Suprapubic skin (tissue), 4 donors: Measurements from ENCODE around the gene UGT1A8. TPM values are rescaled to one million over a fixed set of nuclear protein-coding genes. Genes with fewer than 3 reads are reported as not detected.

Experiments
- DNase-seq, 2 donors: peaks; one replicate each; pipeline ENCODE4 v3.0.0-alpha.2; 2019; ENCODE audit warnings: low spot score in 2 of 2
- H3K27ac ChIP-seq: fragments of 200-600 bp; sonication (generic); one replicate; pipeline ENCODE4 v1.5.1; 2019
- H3K27me3 ChIP-seq: fragments of 200-600 bp; sonication (generic); one replicate; pipeline ENCODE4 v1.5.1; 2019
- H3K36me3 ChIP-seq: fragments of 200-600 bp; sonication (generic); one replicate; pipeline ENCODE4 v1.5.1; 2019
- H3K4me1 ChIP-seq: fragments of 200-600 bp; sonication (generic); one replicate; pipeline ENCODE4 v1.5.1; 2019
- H3K4me3 ChIP-seq: fragments of 200-600 bp; sonication (generic); one replicate; pipeline ENCODE4 v1.5.1; 2019; ENCODE audit warnings: mild to moderate bottlenecking
- H3K9me3 ChIP-seq: fragments of 200-600 bp; sonication (generic); one replicate; pipeline ENCODE4 v1.5.1; 2019
- CTCF ChIP-seq, 2 donors: fragments of 200-600 bp in 1 of 2; fragments of 450-650 bp in 1 of 2; sonication (generic) in 1 of 2; IDR thresholded peaks; one replicate each; pipeline ENCODE4 v1.5.1; 2016 to 2019; ENCODE audit warnings: antibody characterized with exemption in 2 of 2, mild to moderate bottlenecking in 1 of 2, moderate library complexity in 1 of 2
- EP300 ChIP-seq: sonication (generic); formaldehyde crosslinking; IDR thresholded peaks from one replicate; pipeline ENCODE4 v1.6.1; 2017; ENCODE audit warnings: antibody characterized with exemption
- POLR2A ChIP-seq, 2 donors: fragments of 450-650 bp; IDR thresholded peaks; one replicate each; pipeline ENCODE4 v1.6.1; 2017; ENCODE audit warnings: antibody characterized with exemption in 2 of 2, mild to moderate bottlenecking in 2 of 2, moderate library complexity in 2 of 2
- POLR2AphosphoS5 ChIP-seq, 3 donors: sonication (generic); formaldehyde crosslinking; IDR thresholded peaks; one replicate each; pipeline ENCODE4 v1.6.1; 2017; ENCODE audit warnings: antibody characterized with exemption in 3 of 3
- WGBS: methylation state at CpG from one replicate; pipeline ENCODE4 v1.1.5; 2018; 5-methylcytosine and 5-hydroxymethylcytosine counted together
- total RNA-seq, 4 donors: library from RNA; depleted of rRNA; stranded (reverse); fragments of >200 nt; gene quantifications; one replicate each; pipeline ENCODE4 v1.1.0, GENCODE V29; 2016

The UGT1A8 gene
- total RNA-seq, 4 donors from 2014 or later, result 0.47 TPM; not detected in 3

- TF ChIP-seq POLR2A (IDR thresholded peaks at IDR 0.05), result no peak
- peak; percentile 58 to 86 for TF ChIP-seq CTCF (IDR thresholded peaks at IDR 0.05)
- WGBS, result 44% methylated on average over 11 of the region's 11 CpGs
- no peaks in the 10 kb centered on the region for H3K27me3 ChIP-seq
- peak; percentile 73 to 81 for DNase-seq
- H3K4me1 ChIP-seq, result peaks cover 17% of the 10 kb centered on the region
- H3K27ac ChIP-seq, result no peak overlapping the region
- H3K9me3 ChIP-seq, result no peaks in the 10 kb centered on the region
- no peak overlapping the region for H3K4me3 ChIP-seq
- H3K36me3 ChIP-seq, result no peaks in the 10 kb centered on the region
Observed at GRCh38 chr2:233711312-233712008, 94.0 kb downstream of the UGT1A8 start.

GRCh38 chr2:233712611-233713261, 95.3 kb downstream of the UGT1A8 start, which contains the start of gene UGT1A5:
TSS of gene UGT1A5 (plus strand) at chr2:233712907. CDS start at chr2:233712992, 85 bp downstream.
- Histone ChIP-seq H3K27me3 (peaks cover under 1% of the 10 kb centered on the region), H3K4me1 (peaks cover 7% of the 10 kb centered on the region), H3K9me3 (no peaks in the 10 kb centered on the region), H3K4me3 (no peak within 1 kb of the TSS), H3K27ac (no peak within 1 kb of the TSS), H3K36me3 (no peaks in the 10 kb centered on the region)
- DNase-seq, result no peak
- TF ChIP-seq CTCF (IDR thresholded peaks at IDR 0.05), result no peak
- no peak for TF ChIP-seq POLR2A (IDR thresholded peaks at IDR 0.05)
- no peak for TF ChIP-seq EP300
- no peak for TF ChIP-seq POLR2AphosphoS5 (IDR thresholded peaks at IDR 0.05)
- 76% methylated on average over 14 of the region's 14 CpGs for WGBS

- DNase-seq, result no peak
- Histone ChIP-seq H3K27me3 (peaks cover 4% of the 10 kb centered on the region), H3K36me3 (no peaks in the 10 kb centered on the region), H3K4me3 (no peak overlapping the region), H3K9me3 (no peaks in the 10 kb centered on the region), H3K4me1 (peaks cover 2% of the 10 kb centered on the region), H3K27ac (no peak overlapping the region)
- TF ChIP-seq POLR2A (IDR thresholded peaks at IDR 0.05), result no peak
- TF ChIP-seq EP300, result no peak
- no peak for TF ChIP-seq POLR2AphosphoS5 (IDR thresholded peaks at IDR 0.05)
- TF ChIP-seq CTCF (IDR thresholded peaks at IDR 0.05), result no peak
- 70% methylated on average over 7 of the region's 7 CpGs for WGBS
Observed at GRCh38 chr2:233713262-233713615, 95.8 kb downstream of the UGT1A8 start.

GRCh38 chr2:233714121-233714520, 96.7 kb downstream of the UGT1A8 start:
- no peak overlapping the region for H3K4me3 ChIP-seq
- peaks cover 4% of the 10 kb centered on the region for H3K27me3 ChIP-seq
- no peak overlapping the region for H3K27ac ChIP-seq
- no peaks in the 10 kb centered on the region for H3K36me3 ChIP-seq
- no peak for DNase-seq
- no peak for TF ChIP-seq EP300
- TF ChIP-seq POLR2A (IDR thresholded peaks at IDR 0.05), result no peak
- TF ChIP-seq POLR2AphosphoS5 (IDR thresholded peaks at IDR 0.05), result no peak
- no peak for TF ChIP-seq CTCF (IDR thresholded peaks at IDR 0.05)
- WGBS, result 69% methylated on average over 2 of the region's 2 CpGs
- H3K4me1 ChIP-seq, result no peaks in the 10 kb centered on the region
- no peaks in the 10 kb centered on the region for H3K9me3 ChIP-seq

GRCh38 chr2:233718552-233718951, 101.1 kb downstream of the UGT1A8 start, which contains the start of gene UGT1A4:
TSS of gene UGT1A4 (plus strand) at chr2:233718736. CDS start at chr2:233718821, 85 bp downstream.
- no peak for TF ChIP-seq POLR2A (IDR thresholded peaks at IDR 0.05)
- TF ChIP-seq POLR2AphosphoS5 (IDR thresholded peaks at IDR 0.05), result no peak
- no peak for TF ChIP-seq CTCF (IDR thresholded peaks at IDR 0.05)
- no peak for TF ChIP-seq EP300
- 82% methylated on average over 7 of the region's 7 CpGs for WGBS
- Histone ChIP-seq H3K36me3 (no peaks in the 10 kb centered on the region), H3K27ac (no peak within 1 kb of the TSS), H3K9me3 (no peaks in the 10 kb centered on the region), H3K27me3 (peaks cover 4% of the 10 kb centered on the region), H3K4me1 (no peaks in the 10 kb centered on the region), H3K4me3 (no peak within 1 kb of the TSS)
- DNase-seq, result no peak
